Fibroblast of lung (primary cell): ENCODE results near the gene CFAP221.

Experiments used
- EZH2 ChIP-seq: IDR thresholded peaks from 2 replicates; pipeline ENCODE4 v1.5.1; 2012; ENCODE audit warnings: low read length, control low read depth, mild to moderate bottlenecking; ENCODE audit errors: missing control alignments
- TF ChIP-seq, protein P1 (sequence below), 2 donors: IDR thresholded peaks in 1 of 2; conservative IDR thresholded peaks in 1 of 2; 1 replicate in 1 of 2; 2 replicates in 1 of 2; pipeline ENCODE4 v1.5.1; 2011 to 2012; ENCODE audit warnings: low read length in 2 of 2, control low read depth in 1 of 2, inconsistent platforms in 1 of 2, low read depth in 1 of 2, mild to moderate bottlenecking in 1 of 2

- TF ChIP-seq EZH2 = no peak
- TF ChIP-seq, protein P1, sequence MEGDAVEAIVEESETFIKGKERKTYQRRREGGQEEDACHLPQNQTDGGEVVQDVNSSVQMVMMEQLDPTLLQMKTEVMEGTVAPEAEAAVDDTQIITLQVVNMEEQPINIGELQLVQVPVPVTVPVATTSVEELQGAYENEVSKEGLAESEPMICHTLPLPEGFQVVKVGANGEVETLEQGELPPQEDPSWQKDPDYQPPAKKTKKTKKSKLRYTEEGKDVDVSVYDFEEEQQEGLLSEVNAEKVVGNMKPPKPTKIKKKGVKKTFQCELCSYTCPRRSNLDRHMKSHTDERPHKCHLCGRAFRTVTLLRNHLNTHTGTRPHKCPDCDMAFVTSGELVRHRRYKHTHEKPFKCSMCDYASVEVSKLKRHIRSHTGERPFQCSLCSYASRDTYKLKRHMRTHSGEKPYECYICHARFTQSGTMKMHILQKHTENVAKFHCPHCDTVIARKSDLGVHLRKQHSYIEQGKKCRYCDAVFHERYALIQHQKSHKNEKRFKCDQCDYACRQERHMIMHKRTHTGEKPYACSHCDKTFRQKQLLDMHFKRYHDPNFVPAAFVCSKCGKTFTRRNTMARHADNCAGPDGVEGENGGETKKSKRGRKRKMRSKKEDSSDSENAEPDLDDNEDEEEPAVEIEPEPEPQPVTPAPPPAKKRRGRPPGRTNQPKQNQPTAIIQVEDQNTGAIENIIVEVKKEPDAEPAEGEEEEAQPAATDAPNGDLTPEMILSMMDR (conservative IDR thresholded peaks at IDR 0.05 in 1 of 2, IDR thresholded peaks at IDR 0.05 in 1 of 2; ENCODE audit: low read depth in 1 of 2, low read length in 2 of 2) = no peak
Measured at GRCh38 chr2:119606674-119607073, 62.4 kb downstream of the CFAP221 start.
